Measurements from ENCODE around the gene SLC22A16.

GRCh38 chr6:110461376-110461775, 15.0 kb downstream of the SLC22A16 start:
- TF ChIP-seq EZH2 (IDR thresholded peaks at IDR 0.05; ENCODE audit: insufficient read depth, low read length) = no peak
- TF ChIP-seq, protein P1, sequence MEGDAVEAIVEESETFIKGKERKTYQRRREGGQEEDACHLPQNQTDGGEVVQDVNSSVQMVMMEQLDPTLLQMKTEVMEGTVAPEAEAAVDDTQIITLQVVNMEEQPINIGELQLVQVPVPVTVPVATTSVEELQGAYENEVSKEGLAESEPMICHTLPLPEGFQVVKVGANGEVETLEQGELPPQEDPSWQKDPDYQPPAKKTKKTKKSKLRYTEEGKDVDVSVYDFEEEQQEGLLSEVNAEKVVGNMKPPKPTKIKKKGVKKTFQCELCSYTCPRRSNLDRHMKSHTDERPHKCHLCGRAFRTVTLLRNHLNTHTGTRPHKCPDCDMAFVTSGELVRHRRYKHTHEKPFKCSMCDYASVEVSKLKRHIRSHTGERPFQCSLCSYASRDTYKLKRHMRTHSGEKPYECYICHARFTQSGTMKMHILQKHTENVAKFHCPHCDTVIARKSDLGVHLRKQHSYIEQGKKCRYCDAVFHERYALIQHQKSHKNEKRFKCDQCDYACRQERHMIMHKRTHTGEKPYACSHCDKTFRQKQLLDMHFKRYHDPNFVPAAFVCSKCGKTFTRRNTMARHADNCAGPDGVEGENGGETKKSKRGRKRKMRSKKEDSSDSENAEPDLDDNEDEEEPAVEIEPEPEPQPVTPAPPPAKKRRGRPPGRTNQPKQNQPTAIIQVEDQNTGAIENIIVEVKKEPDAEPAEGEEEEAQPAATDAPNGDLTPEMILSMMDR (IDR thresholded peaks at IDR 0.05; ENCODE audit: insufficient read depth, low read depth, low read length) = no peak
